Stimulated activated CD4-positive, alpha-beta T cell treated with anti-CD3 and anti-CD28 coated beads, Interleukin-12 subunit alpha, Interleukin-12 subunit beta, amount 100 ng/mL, for 48 hours (primary cell): ENCODE results near the gene ST7.

Experiments used
- DNase-seq, 3 donors: peaks; one replicate each; pipeline ENCODE4 v3.0.0-alpha.2; 2020; ENCODE audit warnings: low read depth in 2 of 3, low spot score in 1 of 3

ST7 gene

DNA sequence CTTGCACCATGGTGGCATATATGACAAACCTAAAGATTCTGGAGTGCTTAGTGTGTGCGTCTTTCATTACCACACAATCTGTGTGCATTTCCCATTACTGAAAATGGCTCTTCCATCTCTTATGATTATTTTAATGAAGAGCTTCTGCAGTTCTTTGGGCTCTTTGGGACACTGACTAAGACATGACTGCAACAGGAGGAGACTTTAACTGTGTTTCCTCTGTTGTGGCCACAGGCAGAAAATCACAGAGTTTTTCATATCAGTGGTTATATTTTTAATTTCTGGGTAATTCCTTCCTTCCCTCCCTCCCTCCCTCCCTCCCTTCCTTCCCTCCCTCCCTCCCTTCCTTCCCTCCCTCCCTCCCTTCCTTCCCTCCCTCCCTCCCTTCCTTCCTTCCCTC, 311.4 kb downstream of the ST7 start:
- DNase-seq, result no peak

- DNase-seq, result no peak
Measured at GRCh38 chr7:117269417-117269816, 316.1 kb downstream of the ST7 start.

- no peak for DNase-seq
Measured at GRCh38 chr7:117269886-117270285, 316.6 kb downstream of the ST7 start.

GRCh38 chr7:117270371-117270770, 317.1 kb downstream of the ST7 start:
- no peak for DNase-seq

- DNase-seq, result no peak
Measured at GRCh38 chr7:117271566-117271965, 318.3 kb downstream of the ST7 start.

DNA sequence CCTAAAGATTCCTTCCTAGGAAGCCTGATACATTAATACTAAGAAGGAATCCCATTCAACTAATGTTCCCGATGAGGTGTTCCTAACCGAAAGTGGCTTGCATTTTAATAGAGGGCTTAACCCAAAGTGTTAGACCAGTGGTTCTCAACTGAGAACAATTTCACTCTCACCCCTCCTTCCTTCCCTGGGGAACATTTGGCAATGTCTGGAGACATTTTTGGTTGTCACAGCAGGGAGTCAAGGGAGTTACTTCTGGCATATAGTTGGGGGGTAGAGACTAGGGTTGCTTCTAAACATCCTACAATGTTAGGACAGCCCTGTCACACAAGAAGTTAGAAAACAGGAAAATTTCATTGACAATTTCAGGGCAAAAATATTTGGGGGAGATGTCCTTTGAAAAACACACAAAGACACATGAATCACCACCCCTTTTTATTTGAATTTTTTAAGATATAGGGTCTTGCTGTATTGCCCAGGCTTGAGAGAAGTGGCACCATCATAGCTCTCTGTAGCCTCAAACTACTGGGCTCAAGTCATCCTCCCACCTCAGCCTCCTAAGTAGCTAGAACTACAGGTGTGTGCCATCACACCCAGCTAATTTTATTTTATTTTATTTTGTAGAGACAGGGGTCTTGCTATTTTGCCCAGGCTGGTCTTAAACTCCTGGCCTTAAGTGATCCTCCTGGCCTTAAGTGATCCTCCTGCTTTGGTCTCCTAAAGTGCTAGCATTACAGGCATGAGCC, 318.9 kb downstream of the ST7 start:
- no peak for DNase-seq

- DNase-seq, result no peak
Measured at GRCh38 chr7:117273325-117273724, 320.0 kb downstream of the ST7 start.

DNA sequence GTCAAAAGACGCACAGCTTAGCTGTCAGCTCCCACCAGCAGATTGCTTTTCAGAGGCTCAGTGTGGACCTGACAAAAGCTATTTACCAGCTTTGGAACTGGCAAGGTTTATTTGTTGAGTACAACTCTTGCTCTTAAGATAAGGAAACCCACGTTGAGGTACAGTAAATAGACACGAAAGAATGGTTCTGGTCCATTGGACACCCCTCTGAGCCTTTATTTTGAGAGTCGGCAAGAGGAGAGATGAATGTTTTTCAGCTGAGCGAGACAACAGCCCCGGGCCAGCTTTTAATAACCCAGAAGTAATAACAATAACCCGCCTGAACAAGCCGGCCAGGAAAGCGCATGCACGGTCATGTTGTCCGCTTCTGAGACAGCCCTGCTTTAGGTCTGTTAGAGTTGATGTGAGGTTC, 320.5 kb downstream of the ST7 start:
- no peak for DNase-seq

DNA sequence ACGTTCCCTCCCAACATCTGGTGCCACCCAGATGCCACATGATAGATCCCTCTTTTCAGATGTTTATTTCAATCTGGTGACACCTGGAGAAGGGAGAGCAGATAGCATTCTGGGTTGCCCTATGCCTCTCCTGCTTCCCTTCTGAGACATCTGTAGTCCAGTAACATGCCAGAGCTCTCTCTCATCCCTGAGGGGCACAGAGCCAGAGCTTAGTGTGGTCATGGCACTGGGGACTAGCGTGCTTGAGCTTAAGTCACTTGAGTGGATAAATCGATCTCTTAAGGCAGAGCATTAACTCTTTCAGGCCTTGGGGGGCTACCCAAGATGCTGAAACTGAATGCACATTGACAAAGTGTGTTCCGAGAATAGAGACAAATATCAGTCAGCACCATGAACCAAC, 321.6 kb downstream of the ST7 start:
- no peak for DNase-seq

DNA sequence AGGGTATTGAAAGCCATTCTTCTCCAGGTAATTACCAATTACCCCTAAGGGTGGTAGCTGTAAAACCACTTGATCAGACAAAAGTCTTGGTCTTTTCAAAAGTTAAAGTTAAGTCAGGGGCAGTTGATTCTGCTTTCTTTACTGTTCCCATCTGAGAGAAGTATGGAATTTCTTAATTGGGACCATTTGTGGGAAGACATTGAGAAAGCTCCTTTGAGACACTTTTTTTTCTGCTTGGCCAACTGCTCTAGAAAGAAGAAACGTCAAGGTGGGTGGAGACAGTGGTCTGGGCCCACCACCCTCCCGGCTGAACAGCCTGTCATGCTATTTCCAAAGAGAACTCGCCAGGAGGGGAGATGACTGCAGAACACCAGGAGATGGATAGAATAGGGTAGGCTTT, 324.3 kb downstream of the ST7 start:
- no peak for DNase-seq

GRCh38 chr7:117278040-117278439, 324.7 kb downstream of the ST7 start:
- no peak for DNase-seq

- DNase-seq, result no peak
Measured at GRCh38 chr7:117279203-117279602, 325.9 kb downstream of the ST7 start.
